Esophagus (tissue), 2 donors: Measurements from ENCODE around the gene OR8H3. TPM values are rescaled to one million over a fixed set of nuclear protein-coding genes. Genes with fewer than 3 reads are reported as not detected.
"Not testable (repeated sequence)": the region's sequence is repeated elsewhere in the genome, so short reads cannot be mapped to it uniquely, and the experiment has no call there.

Source experiments
- H3K27ac ChIP-seq, 2 donors: one replicate each; pipeline ENCODE4 v1.5.1; 2013; ENCODE audit warnings: low read depth in 2 of 2, mild to moderate bottlenecking in 2 of 2, inconsistent platforms in 1 of 2, low read length in 1 of 2, moderate library complexity in 1 of 2
- H3K27me3 ChIP-seq, 2 donors: one replicate each; pipeline ENCODE4 v1.6.1; 2013; ENCODE audit warnings: low read length in 2 of 2, control low read depth in 1 of 2, mild to moderate bottlenecking in 1 of 2; ENCODE audit not compliant: insufficient read depth in 2 of 2, control insufficient read depth in 1 of 2
- H3K36me3 ChIP-seq, 2 donors: one replicate each; pipeline ENCODE4 v1.6.1; 2013; ENCODE audit warnings: low read length in 1 of 2; ENCODE audit not compliant: control insufficient read depth in 2 of 2, insufficient read depth in 2 of 2
- H3K4me1 ChIP-seq, 2 donors: one replicate each; pipeline ENCODE4 v1.6.1; 2013; ENCODE audit warnings: low read length in 1 of 2; ENCODE audit not compliant: control insufficient read depth in 2 of 2, insufficient read depth in 2 of 2
- H3K4me3 ChIP-seq, 2 donors: one replicate each; pipeline ENCODE4 v1.5.1; 2013; ENCODE audit warnings: low read length in 2 of 2, mild to moderate bottlenecking in 2 of 2, low read depth in 1 of 2, moderate library complexity in 1 of 2
- H3K9me3 ChIP-seq, 2 donors: one replicate each; pipeline ENCODE4 v1.6.1; 2013; ENCODE audit warnings: mild to moderate bottlenecking in 2 of 2, low read depth in 1 of 2, low read length in 1 of 2, moderate library complexity in 1 of 2; ENCODE audit not compliant: control insufficient read depth in 2 of 2, insufficient read depth in 1 of 2
- WGBS, 2 donors: extraction: QIAGEN DNeasy Blood & Tissue Kit; methylation state at CpG; one replicate each; pipeline ENCODE4 v1.1.7; 2013; 5-methylcytosine and 5-hydroxymethylcytosine counted together
- polyA plus RNA-seq, 2 donors: library from polyadenylated mRNA; stranded (reverse); fragments of 200-250 nt; gene quantifications; one replicate each; pipeline ENCODE4 v1.2.3, GENCODE V29; 2013
- donor health status: healthy with polysubstance abuse.
- donor health status: Bipolar disorder and iron deficiency.

OR8H3 gene, protein sequence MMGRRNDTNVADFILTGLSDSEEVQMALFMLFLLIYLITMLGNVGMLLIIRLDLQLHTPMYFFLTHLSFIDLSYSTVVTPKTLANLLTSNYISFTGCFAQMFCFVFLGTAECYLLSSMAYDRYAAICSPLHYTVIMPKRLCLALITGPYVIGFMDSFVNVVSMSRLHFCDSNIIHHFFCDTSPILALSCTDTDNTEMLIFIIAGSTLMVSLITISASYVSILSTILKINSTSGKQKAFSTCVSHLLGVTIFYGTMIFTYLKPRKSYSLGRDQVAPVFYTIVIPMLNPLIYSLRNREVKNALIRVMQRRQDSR
- not detected for polyA plus RNA-seq

DNA sequence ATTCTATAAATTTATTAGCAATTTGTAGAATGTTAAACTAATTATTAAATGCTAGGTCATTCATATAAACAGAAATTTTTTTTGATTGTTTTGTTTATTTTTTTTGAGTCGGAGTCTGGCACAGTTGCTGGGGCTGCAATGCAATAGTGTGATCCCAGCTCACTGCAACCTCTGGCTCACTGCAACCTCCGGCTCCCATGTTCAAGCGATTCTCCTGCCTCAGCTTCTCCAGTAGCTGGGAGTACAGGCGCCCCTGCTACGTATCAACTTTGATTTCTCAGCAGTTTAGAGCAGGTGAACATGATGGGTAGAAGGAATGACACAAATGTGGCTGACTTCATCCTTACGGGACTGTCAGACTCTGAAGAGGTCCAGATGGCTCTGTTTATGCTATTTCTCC is at the start of gene OR8H3:
Gene OR8H3 (plus strand): TSS at position 301 of the 400 bp plus-strand sequence. CDS start 0 bp downstream, at position 301.
- Histone ChIP-seq H3K27ac (no peak within 1 kb of the TSS), H3K4me3 (no peak within 1 kb of the TSS), H3K4me1 (no peaks in the 10 kb centered on the region), H3K36me3 (no peaks in the 10 kb centered on the region), H3K27me3 (no peaks in the 10 kb centered on the region), H3K9me3 (peaks cover 0 to 2% of the 10 kb centered on the region in 2 donors)
- WGBS, 2 donors = 64 to 69% methylated on average over 6 of the region's 6 CpGs

DNA sequence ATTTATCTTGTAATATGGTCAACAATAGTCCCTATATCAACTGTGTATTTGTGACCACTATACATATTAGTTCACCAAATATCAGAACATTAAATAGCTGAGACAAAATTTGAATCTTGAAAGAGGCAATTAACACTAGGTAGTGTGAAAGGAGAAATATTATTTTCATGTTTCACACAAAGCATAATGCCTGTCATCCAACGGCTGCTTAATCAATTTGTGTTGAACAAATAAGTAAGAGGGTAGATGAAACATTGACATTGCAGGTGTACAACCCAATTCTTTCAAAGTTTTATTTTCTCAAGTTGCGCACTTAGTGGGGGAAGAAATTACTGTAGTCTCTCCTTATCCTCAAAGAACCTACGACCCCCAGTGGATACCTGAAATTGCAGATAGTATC is 32.5 kb upstream of the OR8H3 start:
- 55 to 80% methylated on average over 3 of the region's 3 CpGs for WGBS, 2 donors
- no peaks in the 10 kb centered on the region for H3K9me3 ChIP-seq
- H3K27ac ChIP-seq = no peak overlapping the region
- H3K4me1 ChIP-seq = no peaks in the 10 kb centered on the region
- H3K27me3 ChIP-seq = no peaks in the 10 kb centered on the region
- H3K36me3 ChIP-seq = no peaks in the 10 kb centered on the region
- no peak overlapping the region for H3K4me3 ChIP-seq

DNA sequence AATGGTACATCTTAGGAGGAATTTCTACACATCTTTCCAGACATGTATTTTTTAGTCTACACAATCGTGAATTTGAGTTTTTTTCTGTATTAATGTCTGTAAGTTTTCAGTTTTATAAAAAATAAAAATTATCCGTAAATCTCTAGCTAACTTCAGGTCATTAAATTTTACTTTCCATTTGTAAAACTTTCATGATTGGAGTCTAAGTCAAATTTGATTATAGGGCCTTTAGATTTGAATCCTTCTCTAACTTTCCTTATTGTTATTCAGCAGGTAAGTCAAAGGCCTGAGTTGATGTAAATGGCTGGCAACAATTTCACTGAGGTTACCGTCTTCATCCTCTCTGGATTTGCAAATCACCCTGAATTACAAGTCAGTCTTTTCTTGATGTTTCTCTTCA is 29.2 kb upstream of the OR8H3 start, which contains the start of gene OR8I2:
Gene OR8I2 (plus strand): TSS at position 301 of the 400 bp plus-strand sequence. CDS start 0 bp downstream, at position 301.
- Histone ChIP-seq H3K27ac (no peak within 1 kb of the TSS), H3K36me3 (no peaks in the 10 kb centered on the region), H3K4me3 (no peak within 1 kb of the TSS), H3K27me3 (no peaks in the 10 kb centered on the region), H3K9me3 (no peaks in the 10 kb centered on the region), H3K4me1 (no peaks in the 10 kb centered on the region)
- WGBS, 2 donors = 71 to 83% methylated on average over 3 of the region's 3 CpGs

DNA sequence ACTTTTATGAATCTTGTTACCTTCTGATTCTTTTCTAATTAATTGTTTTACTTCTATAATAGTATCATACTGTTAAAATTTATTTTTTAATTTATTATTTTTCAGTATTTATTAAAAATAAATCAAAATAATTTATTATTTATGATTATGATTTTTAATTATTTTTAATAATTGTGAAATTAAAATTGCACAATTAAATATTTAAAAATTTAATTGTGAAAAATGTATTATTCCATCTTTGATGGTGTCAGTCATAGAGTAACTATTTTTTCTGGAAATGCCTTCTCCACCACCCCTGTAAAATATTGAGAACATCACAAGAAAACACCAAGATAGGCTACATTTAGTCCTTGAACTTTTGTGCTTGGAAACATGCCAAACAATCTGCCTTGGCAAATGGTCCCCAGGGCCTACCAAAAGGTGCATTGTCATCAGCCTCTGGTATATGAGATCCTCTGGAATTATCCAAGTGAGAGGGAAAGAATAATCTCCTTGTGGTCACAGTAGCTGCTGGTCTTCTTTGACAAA is 18.9 kb upstream of the OR8H3 start, which contains the start of gene OR8H2:
Gene OR8H2 (plus strand): TSS at position 478 of the 528 bp plus-strand sequence. CDS start 1,356 bp downstream, outside the sequence.
- Histone ChIP-seq H3K27ac (no peak within 1 kb of the TSS), H3K4me1 (no peaks in the 10 kb centered on the region), H3K36me3 (no peaks in the 10 kb centered on the region), H3K9me3 (no peaks in the 10 kb centered on the region), H3K4me3 (no peak within 1 kb of the TSS), H3K27me3 (no peaks in the 10 kb centered on the region)

DNA sequence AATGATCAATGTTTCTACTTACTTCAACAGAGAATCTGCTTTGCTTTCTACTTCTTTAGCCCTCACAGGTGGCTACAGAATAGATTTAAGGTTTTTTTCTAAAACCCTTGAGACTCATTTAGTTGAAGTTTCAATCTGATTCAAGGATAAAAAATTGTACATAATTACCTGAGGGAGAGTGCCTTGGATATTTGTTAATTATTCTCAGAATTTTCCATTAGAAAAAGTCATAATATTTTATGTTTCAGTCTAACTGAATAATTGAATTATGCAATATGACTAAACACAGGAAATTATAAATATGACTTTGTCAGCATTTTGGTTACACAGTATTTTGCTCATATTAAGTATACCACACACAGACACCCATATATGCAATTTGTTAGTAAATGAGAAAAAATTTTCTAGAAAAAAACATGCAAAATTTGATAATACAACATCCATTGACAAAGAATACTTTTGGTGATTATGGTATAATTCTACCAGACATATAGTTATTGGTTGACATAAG is 18.0 kb downstream of the OR8H3 start, which contains the start of gene OR8J3:
Gene OR8J3 (minus strand): TSS at position 51 of the 511 bp plus-strand sequence. CDS start 2,483 bp downstream, outside the sequence.
- no peak within 1 kb of the TSS for H3K4me3 ChIP-seq
- no peaks in the 10 kb centered on the region for H3K9me3 ChIP-seq
- H3K27ac ChIP-seq = no peak within 1 kb of the TSS
- no peaks in the 10 kb centered on the region for H3K4me1 ChIP-seq
- no peaks in the 10 kb centered on the region for H3K27me3 ChIP-seq
- no peaks in the 10 kb centered on the region for H3K36me3 ChIP-seq

DNA sequence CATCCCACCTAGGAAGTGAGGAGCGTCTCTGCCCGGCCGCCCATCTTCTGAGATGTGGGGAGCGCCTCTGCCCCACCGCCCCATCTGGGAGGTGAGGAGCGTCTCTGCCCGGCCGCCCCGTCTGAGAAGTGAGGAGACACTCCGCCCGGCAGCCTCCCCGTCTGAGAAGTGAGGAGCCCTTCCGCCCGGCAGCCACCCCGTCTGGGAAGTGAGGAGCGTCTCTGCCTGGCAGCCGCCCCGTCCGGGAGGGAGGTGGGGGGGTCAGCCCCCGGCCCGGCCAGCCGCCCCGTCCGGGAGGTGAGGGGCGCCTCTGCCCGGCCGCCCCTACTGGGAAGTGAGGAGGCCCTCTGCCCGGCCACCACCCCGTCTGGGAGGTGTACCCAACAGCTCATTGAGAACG is 21.5 kb downstream of the OR8H3 start:
- 88 to 92% methylated on average over 24 to 30 of the region's 30 CpGs for WGBS, 2 donors
- not testable (repeated sequence) for H3K4me3 ChIP-seq

DNA sequence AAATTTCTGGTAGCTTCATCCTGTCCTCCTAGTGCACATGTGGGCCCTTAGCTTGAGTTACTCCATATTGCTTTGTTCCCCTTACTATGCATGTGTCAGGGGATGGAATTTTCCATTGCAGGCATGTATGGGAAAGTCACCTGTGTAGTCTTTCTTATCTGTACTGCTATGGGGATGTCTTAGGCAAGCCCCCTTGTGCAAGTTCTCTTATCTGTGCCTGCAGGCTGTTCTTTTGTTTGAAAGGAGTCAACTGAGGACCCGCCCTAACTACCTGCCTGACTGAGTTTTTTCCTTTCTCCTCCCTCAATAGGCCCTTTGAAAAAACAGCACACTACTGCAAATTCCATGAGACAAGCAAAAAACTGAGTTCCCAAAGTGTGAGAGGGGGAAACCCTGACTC is 29.2 kb downstream of the OR8H3 start:
- WGBS, 2 donors = 63 to 73% methylated on average over 1 of the region's 1 CpG
- no peak overlapping the region for H3K27ac ChIP-seq

More for the DNA sequence above, 21.5 kb downstream of the OR8H3 start:
- not testable (repeated sequence) for H3K27me3 ChIP-seq, H3K36me3 ChIP-seq, H3K9me3 ChIP-seq, H3K27ac ChIP-seq, H3K4me1 ChIP-seq

DNA sequence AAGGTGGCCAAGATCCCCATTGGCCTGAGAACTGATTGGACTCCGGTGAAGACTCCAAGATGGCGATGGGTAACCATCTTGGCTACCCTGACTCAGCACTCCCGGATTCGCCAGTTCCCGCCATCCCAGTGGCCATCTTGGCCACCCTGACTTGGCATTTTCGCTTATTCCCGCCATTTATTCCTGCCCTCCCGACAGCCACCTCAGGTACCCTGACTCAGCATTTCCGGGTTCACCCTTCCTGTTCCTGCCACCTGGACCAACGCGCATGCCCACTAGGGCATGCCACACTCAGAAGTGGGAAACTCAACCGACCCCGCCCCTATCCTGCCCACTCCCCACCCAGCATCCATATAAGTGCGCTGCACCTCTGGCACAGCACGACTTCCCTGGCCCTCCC is 30.2 kb downstream of the OR8H3 start:
- Histone ChIP-seq H3K27me3 (no peaks in the 10 kb centered on the region), H3K4me1 (no peaks in the 10 kb centered on the region), H3K4me3 (no peak overlapping the region), H3K9me3 (peaks cover 12 to 14% of the 10 kb centered on the region in 2 donors), H3K27ac (no peak overlapping the region), H3K36me3 (no peaks in the 10 kb centered on the region)
- whole genome bisulfite sequencing, 2 donors = 92 to 94% methylated on average over 15 of the region's 15 CpGs

More for the DNA sequence above, 29.2 kb downstream of the OR8H3 start:
- no peaks in the 10 kb centered on the region for H3K27me3 ChIP-seq
- no peaks in the 10 kb centered on the region for H3K36me3 ChIP-seq
- no peaks in the 10 kb centered on the region for H3K4me1 ChIP-seq
- no peak overlapping the region for H3K4me3 ChIP-seq
- H3K9me3 ChIP-seq = peaks cover 12 to 14% of the 10 kb centered on the region in 2 donors

DNA sequence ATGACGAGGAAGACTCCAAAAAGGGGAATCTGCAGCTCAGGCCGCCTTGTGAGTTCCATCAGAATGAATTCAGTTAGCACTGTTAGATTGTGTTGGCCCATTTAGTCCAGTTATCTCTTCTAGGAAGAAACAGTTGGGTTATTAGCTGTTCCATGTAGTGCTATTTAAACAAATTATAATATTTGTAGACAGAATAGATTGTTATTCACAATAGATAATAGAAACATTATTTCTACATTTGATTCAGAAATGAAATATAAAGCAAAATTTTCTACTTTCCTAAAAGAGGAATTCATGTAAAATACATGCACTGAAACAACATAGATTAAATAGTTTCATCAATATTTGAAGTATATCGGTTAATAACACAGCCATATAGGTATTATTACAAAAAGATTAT is 38.0 kb downstream of the OR8H3 start, which contains the start of gene OR8K5:
Gene OR8K5 (minus strand): TSS at position 101 of the 400 bp plus-strand sequence. CDS start 0 bp downstream, at position 101.
- 78 to 79% methylated on average over 3 of the region's 3 CpGs for WGBS, 2 donors
- no peak within 1 kb of the TSS for H3K27ac ChIP-seq

More for the DNA sequence above, 38.0 kb downstream of the OR8H3 start, which contains the start of gene OR8K5:
- no peaks in the 10 kb centered on the region for H3K9me3 ChIP-seq
- no peaks in the 10 kb centered on the region for H3K4me1 ChIP-seq
- no peaks in the 10 kb centered on the region for H3K27me3 ChIP-seq
- H3K36me3 ChIP-seq = no peaks in the 10 kb centered on the region
- H3K4me3 ChIP-seq = no peak within 1 kb of the TSS
